Measurements from ENCODE around the gene NEDD4L. TPM values are rescaled to one million over a fixed set of nuclear protein-coding genes. Genes with fewer than 3 reads are reported as not detected.

Gene NEDD4L
- polyA plus RNA-seq, 3 donors = 117 to 129 (median 122) TPM

DNA sequence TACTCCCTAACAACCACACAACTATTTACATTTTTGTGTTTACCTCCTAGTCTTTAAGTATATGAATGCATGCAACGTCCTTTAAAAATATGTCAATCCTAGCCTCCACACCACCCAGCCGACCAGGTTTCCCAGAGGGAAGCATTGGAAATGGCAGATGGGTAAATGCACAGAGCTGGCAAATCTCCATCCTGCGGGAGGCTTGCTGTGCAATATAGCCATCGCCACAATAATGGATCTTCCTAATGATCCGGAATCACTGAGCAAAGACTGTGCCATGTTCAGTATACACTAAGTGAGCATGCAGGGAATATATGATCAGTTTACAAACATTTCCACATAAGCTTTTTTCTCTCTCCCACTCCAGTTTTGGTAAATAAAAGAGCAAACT lies 131.8 kb downstream of the NEDD4L start:
- no peak for DNase-seq (ENCODE audit: low read depth in 3 of 3, low spot score in 2 of 3)

DNA sequence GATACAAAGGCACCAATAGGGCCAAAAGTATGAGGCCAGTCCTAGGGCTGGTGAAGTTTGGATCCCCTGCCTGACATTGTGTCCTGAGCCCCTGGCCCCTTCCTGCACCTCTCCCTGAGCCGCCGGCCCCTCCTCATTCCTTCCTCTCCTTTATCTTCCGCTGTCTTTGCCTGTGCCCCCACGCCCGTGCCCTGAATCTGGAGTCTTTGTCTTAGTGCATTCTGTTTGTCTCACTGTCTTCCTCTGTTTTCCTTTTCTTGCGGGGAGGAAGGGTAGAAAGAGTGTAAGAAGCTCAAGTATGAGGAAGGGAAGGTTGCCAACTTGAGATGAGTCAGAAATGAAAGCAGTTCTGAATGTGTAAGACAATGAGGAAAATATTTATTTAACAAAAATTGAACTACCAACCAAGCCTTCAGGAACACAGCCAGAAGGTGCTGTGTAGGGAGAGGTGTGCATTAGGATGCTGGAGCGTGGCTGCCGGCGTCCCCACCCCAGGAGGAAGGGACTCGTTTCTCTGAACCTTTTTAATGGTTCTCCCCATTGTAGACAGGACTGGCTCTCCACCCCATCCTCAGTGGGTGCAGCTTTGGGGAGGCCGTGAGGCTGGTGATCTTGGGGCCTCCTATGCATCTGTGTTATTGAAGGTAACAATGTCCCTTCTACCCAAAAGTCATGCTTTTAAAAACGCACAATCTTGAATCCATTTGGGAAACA lies 133.1 kb downstream of the NEDD4L start:
- DNase-seq (ENCODE audit: low read depth in 3 of 3, low spot score in 2 of 3) = no peak

DNA sequence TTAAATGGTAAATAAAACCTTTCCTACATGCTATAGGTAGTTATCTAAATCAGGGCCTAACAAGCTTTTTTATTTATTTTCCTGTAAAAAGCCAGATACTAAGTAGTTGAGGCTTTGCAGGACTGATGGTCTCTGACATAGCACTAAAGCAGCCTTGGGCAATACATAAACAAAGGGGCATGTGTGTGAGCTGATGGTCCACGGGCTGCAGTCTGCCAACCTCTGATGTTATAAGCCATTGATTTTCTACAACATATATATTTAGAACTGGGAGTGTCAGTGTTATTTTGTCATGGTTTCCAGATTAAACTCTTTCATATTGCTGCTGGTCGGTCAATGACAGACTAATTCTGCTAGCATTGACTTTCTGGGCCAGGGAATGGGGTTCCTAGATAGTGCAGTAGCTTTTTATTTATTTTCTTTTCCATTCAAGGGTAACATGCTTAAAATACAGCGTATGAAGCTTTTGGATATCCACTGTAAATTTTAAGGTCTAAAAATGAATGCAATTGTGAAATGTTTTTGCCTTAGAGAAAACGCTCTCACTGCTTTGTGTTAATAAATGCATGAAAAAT lies 134.0 kb downstream of the NEDD4L start:
- DNase-seq (ENCODE audit: low read depth in 3 of 3, low spot score in 2 of 3) = no peak

DNA sequence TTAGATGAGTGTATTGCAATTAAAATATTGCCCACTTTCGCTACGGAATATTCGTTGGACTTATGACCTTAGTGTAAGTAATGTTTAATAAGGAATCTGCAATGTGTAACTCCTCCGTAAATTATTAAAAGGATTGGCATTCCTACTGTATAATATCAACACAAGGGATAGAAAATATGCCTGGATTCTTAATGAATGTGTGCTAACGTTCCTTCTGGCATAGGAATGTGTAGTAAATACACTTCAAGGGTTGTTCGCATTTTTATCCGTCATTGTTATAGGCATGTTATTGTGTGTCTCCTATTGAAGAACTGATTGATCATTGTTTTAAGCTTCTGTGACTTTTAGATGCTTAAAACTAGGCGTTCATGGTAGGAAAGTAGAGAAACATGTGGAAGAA lies 134.5 kb downstream of the NEDD4L start:
- DNase-seq (ENCODE audit: low read depth in 3 of 3, low spot score in 2 of 3) = no peak

DNA sequence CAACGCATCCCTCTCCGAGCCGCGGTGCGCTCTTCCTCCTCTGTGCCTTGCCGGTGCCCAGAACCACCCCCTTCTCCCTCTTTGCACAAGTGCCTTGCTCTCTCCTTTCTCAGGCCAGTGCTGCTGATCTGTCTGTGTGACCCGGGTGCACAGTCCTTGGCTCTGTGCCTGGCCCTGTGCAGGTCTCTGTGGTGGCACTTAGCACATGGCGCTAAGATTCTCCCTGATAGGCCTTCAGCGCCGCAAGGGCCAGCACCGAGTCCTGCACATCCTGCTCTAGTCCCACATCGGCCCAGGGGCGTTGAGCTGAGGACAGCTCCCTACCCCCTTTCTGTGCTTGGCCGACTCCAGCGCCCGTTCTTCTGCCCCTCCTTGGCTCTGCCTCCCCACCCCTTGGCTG lies 136.1 kb downstream of the NEDD4L start:
- no peak for DNase-seq (ENCODE audit: low read depth in 3 of 3, low spot score in 2 of 3)

DNA sequence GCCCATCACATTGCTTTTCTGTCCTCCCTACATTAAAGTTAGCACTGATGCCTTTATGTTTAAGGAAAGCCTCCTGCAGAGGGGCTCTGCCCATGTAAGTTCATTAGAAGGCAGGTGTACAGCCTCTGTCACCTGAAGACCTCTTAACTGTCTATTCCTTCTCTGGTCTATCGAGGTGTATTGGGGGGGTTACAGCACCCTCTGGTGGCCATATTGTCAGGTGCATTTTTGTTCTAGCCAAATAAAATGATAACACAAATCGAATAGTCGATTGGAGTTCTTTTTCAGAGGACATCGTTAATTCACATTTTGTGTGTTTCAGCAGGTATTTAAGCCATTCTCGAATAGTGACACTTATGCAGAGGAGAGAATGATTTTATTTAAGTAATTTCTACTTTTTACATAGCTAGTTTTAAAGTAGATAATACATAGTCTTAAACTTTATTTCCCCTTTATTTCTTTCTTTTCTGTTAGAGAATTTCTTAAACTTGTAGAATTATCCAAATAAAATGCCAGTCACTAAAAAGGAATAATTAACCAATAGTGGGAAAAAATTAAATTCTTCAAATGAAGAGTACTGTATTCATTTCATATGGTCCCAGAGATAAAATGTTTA lies 136.8 kb downstream of the NEDD4L start:
- no peak for DNase-seq (ENCODE audit: low read depth in 3 of 3, low spot score in 2 of 3)

DNA sequence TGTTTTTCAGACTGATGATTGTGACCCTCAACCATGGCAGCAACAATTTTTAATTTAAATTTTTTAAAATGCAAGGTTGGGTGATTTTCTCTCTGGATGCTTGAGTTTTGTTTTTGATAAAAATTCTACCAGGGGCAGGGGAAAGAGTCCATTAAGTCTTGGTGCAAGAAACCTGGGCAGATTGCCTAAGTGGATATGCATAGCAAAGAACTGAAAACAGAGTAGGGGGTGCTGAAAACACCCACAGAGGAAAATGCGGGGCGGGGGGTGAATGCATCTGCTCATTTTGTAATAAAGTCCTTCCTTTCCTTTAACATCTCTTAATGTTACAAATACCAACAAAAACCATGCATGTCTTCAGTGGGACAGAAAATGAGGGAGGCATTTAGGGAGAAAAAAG lies 138.0 kb downstream of the NEDD4L start:
- DNase-seq (ENCODE audit: low read depth in 3 of 3, low spot score in 2 of 3) = no peak

DNA sequence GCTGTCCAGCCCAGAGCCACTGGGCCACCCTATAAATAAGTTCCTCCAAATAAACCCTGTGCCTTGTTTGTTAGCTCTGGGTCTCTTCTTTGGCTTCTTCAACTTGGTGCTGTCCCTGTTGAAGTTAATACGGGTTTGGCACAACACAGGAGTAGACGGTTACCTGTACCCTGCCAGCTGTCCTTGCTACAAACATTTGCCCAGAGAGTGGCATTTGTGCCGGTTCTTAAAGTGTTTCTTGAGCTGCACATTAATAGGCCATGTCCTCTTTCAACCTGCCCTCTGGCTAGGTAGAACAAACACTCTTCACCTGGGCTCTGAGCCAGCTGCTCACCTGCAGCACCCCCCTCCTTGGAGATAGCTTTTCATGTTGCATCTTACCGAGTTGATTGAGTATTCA lies 139.2 kb downstream of the NEDD4L start:
- DNase-seq (ENCODE audit: low read depth in 3 of 3, low spot score in 2 of 3) = no peak

DNA sequence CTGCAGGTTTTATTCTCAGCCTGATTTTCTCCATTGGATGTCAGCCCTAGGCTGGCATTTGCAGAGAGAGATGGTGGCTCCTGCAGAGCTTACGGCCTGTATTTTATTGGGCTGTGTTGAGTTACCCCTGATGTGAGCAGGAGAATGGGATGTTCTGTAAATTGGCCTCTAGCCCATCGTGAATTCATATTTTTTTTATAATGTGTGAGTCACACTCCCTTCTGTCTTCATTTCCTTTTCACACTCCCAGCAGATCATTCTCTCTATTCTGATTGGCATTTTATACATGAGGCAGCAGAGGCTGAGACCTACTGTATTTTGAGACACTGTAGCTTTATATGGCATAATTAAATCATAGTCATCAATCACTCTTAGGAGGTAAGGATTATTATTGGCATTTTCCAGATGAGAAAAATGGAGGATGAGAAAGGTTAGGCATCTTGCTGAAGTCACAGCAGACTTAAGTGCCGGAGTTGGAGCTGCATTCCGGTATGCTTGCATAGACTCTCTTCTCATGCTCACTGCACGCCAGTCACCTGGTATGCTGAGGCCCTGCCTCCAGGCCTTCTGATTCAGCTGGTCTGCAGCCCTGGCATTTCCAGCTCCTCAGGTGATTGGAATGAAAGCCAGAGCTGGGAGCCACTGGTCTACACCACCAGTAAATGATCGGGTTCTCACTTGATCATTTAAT lies 142.4 kb downstream of the NEDD4L start:
- no peak for DNase-seq (ENCODE audit: low read depth in 3 of 3, low spot score in 2 of 3)

DNA sequence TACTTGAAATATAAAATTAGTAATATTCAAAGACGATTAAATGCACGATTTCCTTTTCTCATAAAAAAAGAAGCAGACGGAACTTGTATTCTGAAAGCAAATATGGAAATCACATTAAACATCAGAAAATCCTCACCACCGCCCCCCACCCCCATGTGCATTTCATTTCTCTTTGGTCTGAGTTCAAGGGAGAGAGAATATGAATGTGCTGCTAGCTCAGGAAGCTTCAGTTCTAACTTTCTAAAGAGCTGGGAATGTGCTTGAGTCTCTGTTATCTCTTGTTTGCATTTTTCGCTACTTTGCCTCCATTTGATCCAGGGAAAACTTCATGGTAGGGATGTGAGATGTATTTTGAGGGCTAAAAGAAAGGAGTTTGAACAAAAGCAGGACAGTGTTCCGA lies 143.6 kb downstream of the NEDD4L start:
- no peak for DNase-seq (ENCODE audit: low read depth in 3 of 3, low spot score in 2 of 3)

DNA sequence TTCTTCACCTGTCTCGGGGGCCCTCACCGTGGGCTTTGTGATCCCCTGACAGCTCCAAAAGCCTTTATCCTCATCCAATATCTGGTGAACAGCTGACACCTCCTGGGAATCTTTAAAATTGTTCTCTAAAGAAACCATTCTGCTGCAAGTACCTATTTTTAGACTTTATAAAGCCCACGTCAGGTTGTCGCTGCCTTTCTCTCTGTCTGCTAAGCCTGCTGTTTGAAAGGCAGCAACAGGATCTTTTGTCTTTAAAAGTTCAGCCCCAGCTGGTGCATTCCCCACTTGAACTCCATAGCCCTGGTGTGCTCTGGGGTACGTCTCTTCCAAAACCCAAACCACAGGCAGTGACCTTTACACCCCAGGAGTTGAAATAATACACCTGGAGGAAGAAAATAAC lies 145.0 kb downstream of the NEDD4L start:
- no peak for DNase-seq (ENCODE audit: low read depth in 3 of 3, low spot score in 2 of 3)

DNA sequence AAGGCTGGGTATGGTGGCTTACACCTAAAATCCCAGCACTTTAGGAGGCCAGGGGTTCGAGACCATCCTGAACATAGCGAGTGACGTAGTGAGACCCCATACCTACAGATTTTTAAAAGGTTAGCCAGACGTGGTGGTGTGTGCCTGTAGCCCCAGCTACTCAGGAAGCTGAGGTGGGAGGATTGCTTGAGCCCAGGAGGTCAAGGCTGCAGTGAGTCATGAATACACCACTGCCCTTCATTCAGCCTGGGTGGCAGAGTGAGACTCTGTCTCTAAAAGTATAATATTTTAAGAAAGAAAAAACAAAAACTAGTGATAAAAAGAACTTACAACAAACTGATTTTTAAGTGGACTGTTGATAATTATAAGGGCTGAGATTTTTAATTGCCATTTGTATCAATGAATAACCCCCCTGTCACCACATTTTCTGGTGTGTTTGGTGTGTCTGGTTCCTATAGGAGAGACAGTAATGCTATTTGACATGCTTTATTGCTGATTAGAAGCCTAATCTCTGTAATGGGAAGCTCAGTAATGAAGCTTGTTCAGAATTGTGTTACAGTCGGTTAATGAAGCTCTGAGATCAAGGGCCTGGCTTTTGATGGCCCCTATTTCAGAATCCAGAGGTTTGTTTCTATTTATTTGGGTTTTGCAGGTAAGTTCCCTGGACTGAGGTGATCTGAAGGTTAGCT lies 147.0 kb downstream of the NEDD4L start:
- DNase-seq (ENCODE audit: low read depth in 3 of 3, low spot score in 2 of 3) = no peak

DNA sequence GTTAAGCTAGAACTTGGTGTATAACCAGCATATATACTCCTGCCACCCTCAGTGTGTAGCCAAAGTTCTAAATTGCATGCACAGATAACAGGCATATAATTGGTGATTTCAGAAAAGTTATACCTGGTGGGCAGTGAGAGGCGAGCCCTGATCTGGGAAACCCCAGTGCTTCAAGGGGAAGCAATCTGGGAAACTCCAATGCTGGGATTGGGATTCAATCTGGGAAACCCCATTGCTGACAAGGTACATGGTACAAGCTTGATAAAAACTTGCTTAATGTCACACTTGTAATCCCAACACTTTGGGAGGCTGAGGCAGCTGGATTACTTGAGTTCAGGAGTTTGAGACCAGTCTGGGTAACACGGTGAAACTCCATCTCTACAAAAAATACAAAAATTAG lies 147.6 kb downstream of the NEDD4L start:
- no peak for DNase-seq (ENCODE audit: low read depth in 3 of 3, low spot score in 2 of 3)

DNA sequence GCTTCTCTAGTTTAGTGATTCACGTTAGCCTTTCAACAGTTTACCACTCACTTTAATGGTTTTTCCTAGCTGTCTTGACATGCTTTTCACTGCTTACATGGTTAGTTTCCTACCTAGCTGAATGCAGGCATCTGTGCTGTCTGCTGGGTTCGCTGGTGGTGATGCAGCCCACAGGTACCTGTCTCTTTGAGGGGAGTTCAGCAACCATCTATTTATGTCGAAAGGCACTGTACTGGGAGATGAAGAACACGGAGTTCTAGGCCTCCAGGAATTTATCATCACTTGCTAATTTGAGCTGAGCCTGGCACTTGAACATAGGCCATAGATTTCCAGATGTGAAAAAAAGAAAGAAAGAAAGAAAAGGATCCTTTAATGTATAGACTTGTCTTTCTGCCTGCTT lies 148.5 kb downstream of the NEDD4L start:
- no peak for DNase-seq (ENCODE audit: low read depth in 3 of 3, low spot score in 2 of 3)

DNA sequence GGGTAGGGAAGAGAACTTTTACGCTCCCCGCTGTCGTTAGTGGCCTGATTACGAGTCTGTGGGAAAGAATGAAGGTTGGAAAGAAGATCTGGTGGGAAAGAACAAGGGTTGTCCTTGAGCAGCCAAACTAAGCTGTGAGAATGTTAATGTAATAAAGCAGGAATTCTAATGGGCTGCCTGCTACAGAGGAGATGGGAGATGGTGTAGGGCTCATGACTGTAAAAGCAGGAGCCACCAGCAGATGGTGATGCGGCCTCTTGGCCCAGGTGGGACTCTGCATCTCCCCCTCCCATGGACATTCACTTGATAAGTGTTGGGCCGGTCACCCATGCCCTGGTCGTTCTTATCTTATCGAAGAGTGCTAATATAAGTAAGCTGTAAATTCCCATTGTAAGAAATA lies 150.0 kb downstream of the NEDD4L start:
- DNase-seq (ENCODE audit: low read depth in 3 of 3, low spot score in 2 of 3) = no peak

DNA sequence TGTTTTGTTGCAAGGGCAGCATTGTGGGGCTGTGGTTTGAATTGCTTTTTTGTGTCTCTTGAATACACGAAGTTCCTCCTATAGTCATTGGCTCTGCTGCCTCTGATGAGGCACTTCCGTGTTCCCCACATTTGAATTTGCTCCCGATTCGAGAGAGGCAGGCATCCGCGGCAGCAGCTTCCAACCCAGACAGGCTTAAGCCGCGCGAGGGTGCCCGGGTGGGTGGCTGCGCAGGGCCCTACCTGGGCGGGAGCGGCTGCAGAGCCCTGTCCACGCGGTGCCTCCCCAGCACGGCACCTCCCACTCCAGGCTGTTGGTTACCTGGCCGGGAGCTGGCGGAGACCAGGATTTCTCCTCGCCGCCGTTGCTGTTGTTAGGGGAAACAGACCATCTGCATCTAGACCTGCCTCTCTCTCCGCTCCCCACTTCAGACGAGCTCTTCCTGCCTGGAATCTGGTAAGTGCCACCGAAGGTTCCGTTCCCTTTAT lies 151.3 kb downstream of the NEDD4L start:
- DNase-seq (ENCODE audit: low read depth in 3 of 3, low spot score in 2 of 3) = no peak

DNA sequence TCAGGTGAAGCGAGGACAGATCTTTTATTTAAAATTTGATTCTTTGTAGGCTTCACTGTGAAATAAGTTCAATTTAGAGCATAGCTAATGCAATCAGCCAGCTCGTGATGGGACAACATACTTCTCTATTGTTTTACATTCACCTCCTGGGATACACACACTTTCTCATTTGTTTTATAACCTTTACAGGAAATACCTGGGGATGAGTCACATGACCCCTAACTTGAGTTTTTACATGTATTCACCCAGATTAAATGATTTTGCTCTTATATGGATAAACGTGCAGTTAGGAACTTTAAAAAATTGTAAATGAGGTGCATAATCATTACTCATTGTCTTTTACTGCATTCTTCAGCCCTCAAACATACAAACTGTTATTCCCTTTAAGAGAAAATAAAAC lies 152.1 kb downstream of the NEDD4L start:
- no peak for DNase-seq (ENCODE audit: low read depth in 3 of 3, low spot score in 2 of 3)

DNA sequence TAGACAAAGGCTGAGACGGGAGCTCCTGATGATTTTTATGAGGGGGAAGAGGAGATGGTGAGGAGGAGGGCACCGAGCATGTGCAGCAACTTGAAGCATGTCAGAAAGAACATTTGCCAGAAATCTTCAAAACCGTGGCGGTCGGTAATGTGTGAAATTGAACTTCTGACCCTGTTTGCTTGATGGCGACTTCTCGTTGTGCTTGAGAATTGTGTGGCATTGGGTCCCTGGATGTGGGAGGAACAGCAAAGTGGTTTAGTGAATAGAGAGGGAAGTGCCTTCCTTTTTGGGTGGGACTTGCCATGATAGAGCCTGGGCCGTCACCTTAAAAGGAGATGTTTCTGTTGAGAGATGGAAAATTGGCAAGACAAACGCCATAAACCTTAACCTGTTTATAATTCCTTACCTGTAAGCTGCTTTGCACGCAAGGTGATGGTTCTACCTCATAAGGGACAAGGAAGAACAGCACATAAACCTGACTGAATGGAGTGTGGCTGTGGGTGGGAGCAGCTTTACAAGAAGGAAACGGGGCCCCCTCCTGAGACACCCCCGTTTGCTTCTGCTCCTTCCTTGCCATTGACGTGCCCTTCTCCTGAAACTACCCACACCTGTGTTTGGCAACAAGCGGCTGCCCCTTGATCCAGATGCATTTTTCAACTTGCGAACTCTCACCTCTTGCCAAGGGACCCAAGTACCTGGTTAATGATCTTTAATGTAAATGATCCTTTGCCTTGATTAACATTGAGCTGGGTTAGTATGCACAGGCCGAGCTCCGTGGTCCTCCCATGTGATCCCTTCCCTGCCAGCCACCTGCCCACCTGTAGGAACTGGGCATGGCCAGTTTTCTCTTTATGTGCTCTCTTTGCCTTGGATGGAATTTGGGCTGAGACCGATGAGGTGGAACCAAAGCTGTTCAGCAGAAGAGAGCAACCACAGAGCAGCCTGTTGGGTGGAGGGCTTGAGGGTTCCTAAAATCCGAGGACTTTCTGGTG lies 153.2 kb downstream of the NEDD4L start:
- no peak for DNase-seq (ENCODE audit: low read depth in 3 of 3, low spot score in 2 of 3)

DNA sequence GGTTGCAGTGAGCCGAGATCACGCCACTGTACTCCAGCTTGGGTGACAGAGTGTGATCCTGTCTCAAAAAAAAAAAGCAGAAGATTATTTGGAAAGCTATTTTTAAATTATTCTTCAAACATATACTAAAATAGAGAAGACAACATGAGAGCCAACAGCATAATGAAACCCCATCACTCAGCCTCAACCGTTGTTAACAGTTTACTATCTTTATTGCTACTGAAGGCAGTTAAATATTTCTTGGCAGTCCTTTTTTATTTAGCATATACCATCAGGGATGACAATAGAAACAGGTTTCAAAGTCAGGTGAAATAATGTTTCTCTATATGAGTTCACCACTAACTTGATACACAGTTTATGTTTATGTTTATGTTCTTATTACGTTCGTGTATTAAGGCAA lies 157.2 kb downstream of the NEDD4L start:
- DNase-seq (ENCODE audit: low read depth in 3 of 3, low spot score in 2 of 3) = no peak

Measured in right renal cortex interstitium (tissue), 3 donors.